GM21825 (cell line): ENCODE data around the gene MAGEE1.

Experiments
- ATAC-seq: cut with Tn5 transposase; IDR thresholded peaks from one replicate; pipeline ENCODE4 v1.9.1; 2021; ENCODE audit warnings: mild to moderate bottlenecking, moderate library complexity; ENCODE audit not compliant: unreplicated experiment

MAGEE1 gene, protein sequence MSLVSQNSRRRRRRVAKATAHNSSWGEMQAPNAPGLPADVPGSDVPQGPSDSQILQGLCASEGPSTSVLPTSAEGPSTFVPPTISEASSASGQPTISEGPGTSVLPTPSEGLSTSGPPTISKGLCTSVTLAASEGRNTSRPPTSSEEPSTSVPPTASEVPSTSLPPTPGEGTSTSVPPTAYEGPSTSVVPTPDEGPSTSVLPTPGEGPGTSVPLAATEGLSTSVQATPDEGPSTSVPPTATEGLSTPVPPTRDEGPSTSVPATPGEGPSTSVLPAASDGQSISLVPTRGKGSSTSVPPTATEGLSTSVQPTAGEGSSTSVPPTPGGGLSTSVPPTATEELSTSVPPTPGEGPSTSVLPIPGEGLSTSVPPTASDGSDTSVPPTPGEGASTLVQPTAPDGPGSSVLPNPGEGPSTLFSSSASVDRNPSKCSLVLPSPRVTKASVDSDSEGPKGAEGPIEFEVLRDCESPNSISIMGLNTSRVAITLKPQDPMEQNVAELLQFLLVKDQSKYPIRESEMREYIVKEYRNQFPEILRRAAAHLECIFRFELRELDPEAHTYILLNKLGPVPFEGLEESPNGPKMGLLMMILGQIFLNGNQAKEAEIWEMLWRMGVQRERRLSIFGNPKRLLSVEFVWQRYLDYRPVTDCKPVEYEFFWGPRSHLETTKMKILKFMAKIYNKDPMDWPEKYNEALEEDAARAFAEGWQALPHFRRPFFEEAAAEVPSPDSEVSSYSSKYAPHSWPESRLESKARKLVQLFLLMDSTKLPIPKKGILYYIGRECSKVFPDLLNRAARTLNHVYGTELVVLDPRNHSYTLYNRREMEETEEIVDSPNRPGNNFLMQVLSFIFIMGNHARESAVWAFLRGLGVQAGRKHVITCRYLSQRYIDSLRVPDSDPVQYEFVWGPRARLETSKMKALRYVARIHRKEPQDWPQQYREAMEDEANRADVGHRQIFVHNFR

DNA sequence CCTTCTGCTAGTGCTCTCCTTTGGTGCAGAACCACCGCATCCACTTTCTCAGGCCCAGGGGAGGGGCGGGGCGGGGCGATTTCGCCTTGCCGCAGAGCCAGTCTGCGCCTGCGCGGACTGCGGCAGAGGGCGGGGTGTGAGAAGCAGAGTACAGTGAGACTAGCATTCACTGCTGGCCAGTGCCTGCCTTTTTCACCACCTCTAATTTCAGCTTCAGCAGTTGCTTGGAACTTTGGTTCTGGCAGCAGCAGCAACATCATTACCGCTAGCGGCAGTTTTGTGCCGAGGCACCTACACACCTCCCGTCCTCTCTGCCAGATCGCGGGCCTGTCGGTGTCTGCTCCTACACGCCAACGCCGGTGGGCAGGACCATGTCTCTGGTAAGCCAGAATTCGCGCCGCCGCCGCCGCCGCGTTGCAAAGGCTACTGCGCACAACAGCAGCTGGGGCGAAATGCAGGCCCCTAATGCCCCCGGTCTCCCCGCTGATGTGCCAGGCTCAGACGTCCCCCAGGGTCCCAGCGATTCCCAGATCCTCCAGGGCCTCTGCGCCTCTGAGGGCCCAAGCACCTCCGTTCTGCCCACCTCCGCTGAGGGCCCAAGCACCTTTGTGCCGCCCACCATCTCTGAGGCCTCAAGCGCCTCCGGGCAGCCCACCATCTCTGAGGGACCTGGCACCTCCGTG, at the start of gene MAGEE1:
MAGEE1 (plus strand) TSS at position 151 of the 683 bp plus-strand sequence; CDS start at position 372, 221 bp downstream.
- peak; percentile 92 for ATAC-seq

GRCh38 chrX:76398970-76399369, 28.5 kb upstream of the MAGEE1 start:
- no peak for ATAC-seq

DNA sequence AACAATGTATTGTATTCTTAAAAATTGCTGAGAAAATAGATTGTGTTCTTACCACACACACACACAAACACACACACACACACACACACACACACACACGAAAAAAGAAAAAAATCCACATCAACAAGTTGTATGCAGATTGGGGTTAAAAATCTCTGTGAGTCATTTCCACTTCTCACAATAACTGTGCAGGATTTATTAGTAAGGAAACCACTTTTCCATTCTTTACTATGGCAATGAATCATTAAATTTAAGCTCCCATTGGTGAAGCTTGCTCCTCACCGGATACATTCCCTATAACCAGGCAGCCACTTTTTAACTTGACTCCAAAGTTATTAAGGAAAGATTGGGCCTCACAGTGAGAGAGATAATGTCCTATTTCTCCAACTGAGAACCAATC, 19.7 kb upstream of the MAGEE1 start:
- no peak for ATAC-seq

DNA sequence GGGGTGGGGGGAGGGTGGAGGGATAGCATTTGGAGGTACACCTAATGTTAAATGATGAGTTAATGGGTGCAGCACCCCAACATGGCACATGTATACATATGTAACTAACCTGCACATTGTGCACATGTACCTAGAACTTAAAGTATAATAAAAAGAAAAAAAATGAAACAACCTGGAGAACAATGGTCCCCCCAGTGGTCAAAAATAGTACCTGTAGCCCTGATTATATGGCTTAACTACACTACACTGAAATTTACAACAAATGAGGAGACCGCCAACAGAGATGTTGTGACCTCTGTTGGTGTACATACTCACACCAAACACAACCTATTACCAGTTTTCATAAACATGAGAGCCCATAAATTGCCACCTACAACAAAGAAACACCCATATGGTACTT, 7.3 kb upstream of the MAGEE1 start:
- ATAC-seq = no peak

DNA sequence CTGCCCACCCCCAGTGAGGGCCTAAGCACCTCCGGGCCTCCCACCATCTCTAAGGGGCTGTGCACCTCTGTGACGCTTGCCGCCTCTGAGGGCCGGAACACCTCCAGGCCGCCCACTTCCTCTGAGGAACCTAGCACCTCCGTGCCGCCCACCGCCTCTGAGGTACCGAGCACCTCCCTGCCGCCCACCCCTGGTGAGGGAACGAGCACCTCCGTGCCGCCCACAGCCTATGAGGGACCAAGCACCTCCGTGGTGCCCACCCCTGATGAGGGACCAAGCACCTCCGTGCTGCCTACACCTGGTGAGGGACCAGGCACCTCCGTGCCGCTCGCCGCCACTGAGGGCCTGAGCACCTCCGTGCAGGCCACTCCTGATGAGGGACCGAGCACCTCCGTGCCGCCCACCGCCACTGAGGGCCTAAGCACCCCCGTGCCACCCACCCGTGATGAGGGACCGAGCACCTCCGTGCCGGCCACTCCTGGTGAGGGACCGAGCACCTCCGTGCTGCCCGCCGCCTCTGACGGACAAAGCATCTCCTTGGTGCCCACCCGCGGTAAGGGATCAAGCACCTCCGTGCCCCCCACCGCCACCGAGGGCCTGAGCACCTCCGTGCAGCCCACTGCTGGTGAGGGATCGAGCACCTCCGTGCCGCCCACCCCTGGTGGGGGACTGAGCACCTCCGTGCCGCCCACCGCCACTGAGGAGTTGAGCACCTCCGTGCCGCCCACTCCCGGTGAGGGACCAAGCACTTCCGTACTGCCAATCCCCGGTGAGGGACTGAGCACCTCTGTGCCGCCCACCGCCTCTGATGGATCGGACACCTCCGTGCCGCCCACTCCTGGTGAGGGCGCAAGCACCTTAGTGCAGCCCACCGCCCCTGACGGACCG, 977 bp downstream of the MAGEE1 start:
- ATAC-seq = peak; percentile 50

- ATAC-seq = no peak
Observed at GRCh38 chrX:76433219-76433618, 5.7 kb downstream of the MAGEE1 start.

DNA sequence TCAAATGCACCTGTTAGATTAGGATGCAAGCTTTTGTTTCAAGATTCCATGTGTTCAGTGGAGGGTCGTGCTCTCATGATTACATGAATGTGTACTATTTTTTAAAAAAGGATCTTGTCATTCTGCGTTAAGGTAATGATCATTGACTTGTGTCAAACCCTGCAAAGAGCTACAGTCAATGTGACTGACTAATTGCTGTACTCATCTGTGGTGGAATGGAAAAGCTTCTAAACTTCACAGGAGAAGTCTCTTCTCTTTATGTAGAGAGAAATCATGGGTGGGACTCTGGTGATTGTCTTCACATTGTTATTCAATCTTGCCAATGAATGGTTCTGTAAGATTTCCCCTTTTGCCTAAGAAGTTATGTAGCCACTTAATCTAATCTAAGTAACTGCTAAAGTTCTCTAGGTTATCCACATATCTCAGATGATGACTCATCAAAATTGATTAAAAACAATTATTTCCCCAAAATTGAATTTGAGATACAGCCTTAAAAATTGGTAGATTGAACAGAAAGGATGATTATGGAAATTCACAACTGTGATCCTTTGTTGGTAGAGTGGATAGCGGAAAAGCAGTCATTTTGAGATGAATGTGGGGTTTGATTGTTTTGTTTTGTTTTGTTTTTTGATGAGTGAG, 6.7 kb downstream of the MAGEE1 start:
- no peak for ATAC-seq

DNA sequence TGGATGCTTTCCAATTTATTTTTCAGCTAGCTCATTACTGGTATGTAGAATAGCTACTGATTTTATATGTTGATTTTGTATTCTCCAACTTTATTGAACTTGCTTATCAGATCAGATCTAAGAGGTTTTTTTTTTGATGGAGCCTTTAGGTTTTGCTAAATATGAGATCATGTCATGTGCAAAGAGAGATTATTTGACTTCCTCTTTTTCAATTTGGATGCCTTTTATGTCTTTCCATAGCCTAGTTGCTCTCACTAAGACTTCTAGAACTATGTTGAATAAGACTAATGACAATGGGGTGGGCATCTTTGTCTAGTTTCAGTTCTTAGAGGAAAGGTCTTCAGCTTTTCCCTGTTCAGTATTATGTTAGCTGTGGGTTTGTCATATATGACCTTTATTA, 11.7 kb downstream of the MAGEE1 start:
- ATAC-seq = no peak

DNA sequence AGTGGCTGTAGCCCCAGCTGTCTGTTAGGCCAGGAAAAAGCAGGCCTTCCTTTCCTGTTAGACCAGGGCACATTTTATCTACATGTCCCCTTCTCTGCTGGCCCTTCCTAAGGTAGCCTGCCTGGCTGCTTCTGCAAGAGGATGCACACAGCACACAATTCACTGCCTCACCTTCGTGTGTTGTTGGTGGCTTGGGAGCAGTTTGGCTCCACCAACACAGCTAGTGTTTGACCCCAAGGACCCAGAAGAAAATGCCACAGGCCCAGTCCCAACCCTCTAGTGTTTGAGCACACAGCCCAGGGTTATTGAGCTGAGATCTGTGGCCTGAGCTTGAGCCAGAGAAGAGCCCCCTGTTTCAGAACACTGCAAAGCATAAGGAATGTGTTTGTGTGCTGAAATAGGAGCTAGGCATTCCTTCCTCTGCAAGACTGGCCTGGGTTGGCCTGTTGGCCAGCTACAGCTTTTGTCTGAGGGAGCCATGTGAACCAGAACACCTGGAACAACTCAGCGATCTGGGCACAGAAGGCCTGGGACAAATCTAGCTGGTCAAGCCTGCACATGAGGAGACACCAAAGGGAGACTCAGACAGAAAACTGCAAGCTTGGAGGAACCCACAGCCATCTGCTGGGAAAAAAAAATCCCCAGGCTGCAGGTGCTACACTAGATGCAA, 26.4 kb downstream of the MAGEE1 start:
- no peak for ATAC-seq

DNA sequence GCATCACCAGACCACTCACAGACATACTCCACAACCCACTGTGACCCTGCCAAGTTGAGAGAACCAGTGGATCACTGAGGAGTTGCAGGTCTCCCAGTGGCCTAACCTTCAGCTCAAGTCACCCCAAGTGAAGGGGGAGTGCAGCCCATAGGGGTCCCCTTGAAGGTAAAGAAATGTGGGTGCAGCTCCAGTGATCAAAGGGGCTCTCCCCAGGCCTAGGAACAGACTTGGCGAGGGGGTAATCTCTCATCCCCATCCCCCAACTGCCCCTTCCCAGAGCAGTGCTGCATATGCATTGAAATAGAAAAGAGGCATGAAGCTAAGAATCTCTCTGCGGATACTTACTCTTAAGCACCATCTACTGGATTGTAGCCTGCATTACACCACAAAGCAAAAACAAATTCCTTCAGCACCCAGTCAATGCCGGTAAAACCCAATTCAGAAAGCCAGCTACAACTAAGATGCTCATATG, 27.0 kb downstream of the MAGEE1 start:
- peak; percentile 61 for ATAC-seq

DNA sequence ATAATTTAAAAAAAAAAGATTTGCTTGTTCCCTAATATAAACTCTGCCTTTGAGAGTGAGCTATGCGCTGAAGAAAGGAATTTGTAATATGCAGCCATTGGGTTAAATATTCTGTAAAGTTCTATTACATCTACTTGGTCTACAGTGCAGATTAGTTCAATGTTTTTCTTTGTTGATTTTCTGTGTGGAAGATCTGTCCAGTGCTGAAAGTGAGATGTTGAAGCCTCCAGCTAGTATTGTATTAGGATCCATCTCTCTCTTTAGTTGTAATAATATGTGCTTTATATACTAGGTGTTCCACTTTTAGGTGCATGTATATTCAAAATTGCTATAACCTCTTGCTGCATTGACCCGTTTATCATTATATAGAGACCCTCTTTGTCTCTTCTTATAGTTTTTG, 49.8 kb downstream of the MAGEE1 start:
- no peak for ATAC-seq
